SK-N-SH (cell line): ENCODE results near the gene FKBP11. TPM values are rescaled to one million over a fixed set of nuclear protein-coding genes. Genes with fewer than 3 reads are reported as not detected.

Source experiments
- CTCF ChIA-PET: fragments of 300-600, 350-600 bp; formaldehyde crosslinking; extraction: SDS; loops from one replicate; lab custom pipeline; 2021; lab: Yijun Ruan, JAX
- POLR2A ChIA-PET: fragments of 350-600 bp; sonication (Branson Sonifier 250); formaldehyde crosslinking; extraction: SDS; loops from one replicate; lab custom pipeline; 2020; ENCODE audit warnings: antibody characterized with exemption, inconsistent platforms; lab: Yijun Ruan, JAX
- DNase-seq: peaks from one replicate; pipeline ENCODE4 v3.0.0; 2012
- H2AFZ ChIP-seq: fragments of 200-600 bp; sonication (generic); 2 replicates; pipeline ENCODE4 v1.8.1; 2016; ENCODE audit warnings: antibody characterized with exemption, mild to moderate bottlenecking, low read depth
- H3F3A ChIP-seq: fragments of 200-600 bp; sonication (generic); replicated peaks from 2 replicates; pipeline ENCODE3; 2016; ENCODE audit warnings: antibody characterized with exemption, mild to moderate bottlenecking; ENCODE audit not compliant: insufficient read depth
- H3K27ac ChIP-seq, 2 experiments: fragments of 200-500 bp in 1 of 2; fragments of 200-600 bp in 1 of 2; sonication (Bioruptor generic) in 1 of 2; sonication (generic), shearing (Covaris generic) in 1 of 2; 2 replicates each; pipeline versions ENCODE4 v1.5.1 to v1.6.1; 2014 to 2016; ENCODE audit warnings: low read depth in 2 of 2, inconsistent platforms in 1 of 2, low read length in 1 of 2, mild to moderate bottlenecking in 1 of 2, mixed read lengths in 1 of 2
- H3K27me3 ChIP-seq: fragments of 200-600 bp; sonication (generic), shearing (Covaris generic); 2 replicates; pipeline ENCODE4 v1.6.1; 2016; ENCODE audit warnings: mixed run types; ENCODE audit not compliant: insufficient read depth
- H3K36me3 ChIP-seq, 2 experiments: fragments of 200-500 bp in 1 of 2; fragments of 200-600 bp in 1 of 2; sonication (Bioruptor generic) in 1 of 2; sonication (generic) in 1 of 2; replicated peaks in 1 of 2; 2 replicates each; pipeline versions ENCODE3 to v1.5.1; 2014 to 2016; ENCODE audit warnings: low read length in 1 of 2, mild to moderate bottlenecking in 1 of 2; ENCODE audit not compliant: insufficient read depth in 2 of 2, control insufficient read depth in 1 of 2
- H3K4me1 ChIP-seq, 2 experiments: fragments of 200-500 bp in 1 of 2; fragments of 200-600 bp in 1 of 2; sonication (Bioruptor generic) in 1 of 2; sonication (generic), shearing (Covaris generic) in 1 of 2; 2 replicates each; pipeline versions ENCODE4 v1.5.1 to v1.6.1; 2014 to 2016; ENCODE audit warnings: low read depth in 1 of 2, low read length in 1 of 2, mixed run types in 1 of 2; ENCODE audit not compliant: insufficient read depth in 2 of 2, control insufficient read depth in 1 of 2
- H3K4me2 ChIP-seq: fragments of 200-600 bp; sonication (generic), shearing (Covaris generic); 2 replicates; pipeline ENCODE4 v1.6.1; 2017; ENCODE audit warnings: mixed run types
- H3K4me3 ChIP-seq, 2 experiments: fragments of 200-500 bp in 1 of 2; fragments of 200-600 bp in 1 of 2; sonication (Bioruptor generic) in 1 of 2; sonication (generic), shearing (Covaris generic) in 1 of 2; 2 replicates each; pipeline versions ENCODE4 v1.5.1 to v1.8.1; 2014 to 2016; ENCODE audit warnings: low read depth in 2 of 2, inconsistent platforms in 1 of 2, low read length in 1 of 2, mild to moderate bottlenecking in 1 of 2, mixed read lengths in 1 of 2, moderate library complexity in 1 of 2
- H3K79me2 ChIP-seq: fragments of 200-600 bp; sonication (generic); 2 replicates; pipeline ENCODE4 v1.8.1; 2017; ENCODE audit warnings: mild to moderate bottlenecking; ENCODE audit not compliant: insufficient read depth
- H3K9ac ChIP-seq: fragments of 200-600 bp; sonication (generic); 2 replicates; pipeline ENCODE4 v1.6.1; 2017; ENCODE audit warnings: mixed run types
- H3K9me2 ChIP-seq: fragments of 200-600 bp; sonication (generic); 2 replicates; pipeline ENCODE4 v1.6.1; 2017; ENCODE audit warnings: mixed run types
- H3K9me3 ChIP-seq: fragments of 200-600 bp; sonication (generic); 2 replicates; pipeline ENCODE4 v1.6.1; 2017; ENCODE audit warnings: mixed run types, mild to moderate bottlenecking, moderate library complexity
- H4K20me1 ChIP-seq: fragments of 200-600 bp; sonication (generic); 2 replicates; pipeline ENCODE4 v1.6.1; 2017; ENCODE audit warnings: mild to moderate bottlenecking, mixed run types; ENCODE audit not compliant: insufficient read depth
- CHD2 ChIP-seq: fragments of 150-350 bp; IDR thresholded peaks from 2 replicates; pipeline ENCODE4 v1.6.1; 2018; ENCODE audit warnings: low read length; ENCODE audit not compliant: partially characterized antibody
- ELF1 ChIP-seq: IDR thresholded peaks from 2 replicates; pipeline ENCODE4 v1.4.0; 2012
- EZH2phosphoT487 ChIP-seq: fragments of 200-600 bp; sonication (generic); IDR thresholded peaks from 2 replicates; pipeline ENCODE4 v1.6.1; 2017; ENCODE audit warnings: low read depth, mixed run types, mild to moderate bottlenecking, antibody characterized with exemption, moderate library complexity, borderline replicate concordance
- FOXJ3 ChIP-seq: sonication (generic); formaldehyde crosslinking; IDR thresholded peaks from 2 replicates; pipeline ENCODE4 v1.5.1; 2020; ENCODE audit warnings: mild to moderate bottlenecking, missing genetic modification reagents
- FOXM1 ChIP-seq: IDR thresholded peaks from 2 replicates; pipeline ENCODE4 v1.4.0; 2012; ENCODE audit warnings: low read depth, mild to moderate bottlenecking
- MEF2A ChIP-seq: IDR thresholded peaks from 2 replicates; pipeline ENCODE4 v1.4.0; 2012; ENCODE audit warnings: low read depth, borderline replicate concordance
- POLR2AphosphoS5 ChIP-seq: IDR thresholded peaks from 2 replicates; pipeline ENCODE4 v1.6.1; 2012; ENCODE audit warnings: low read depth, low read length
- RAD21 ChIP-seq: IDR thresholded peaks from 2 replicates; pipeline ENCODE4 v1.6.1; 2012; ENCODE audit warnings: mild to moderate bottlenecking, low read length
- RXRA ChIP-seq: IDR thresholded peaks from 2 replicates; pipeline ENCODE4 v1.4.0; 2012; ENCODE audit warnings: low read depth, mild to moderate bottlenecking, borderline replicate concordance
- SMC3 ChIP-seq: IDR thresholded peaks from 2 replicates; pipeline ENCODE4 v1.6.1; 2012; ENCODE audit warnings: low read depth, low read length, improper control_type of control experiment
- TCF12 ChIP-seq: IDR thresholded peaks from 2 replicates; pipeline ENCODE4 v1.4.0; 2012
- TEAD4 ChIP-seq: IDR thresholded peaks from 2 replicates; pipeline ENCODE4 v1.4.0; 2012; ENCODE audit warnings: mild to moderate bottlenecking, borderline replicate concordance; ENCODE audit not compliant: insufficient read depth
- YY1 ChIP-seq: IDR thresholded peaks from 2 replicates; pipeline ENCODE4 v1.4.0; 2012; ENCODE audit warnings: low read depth, mild to moderate bottlenecking
- WGBS: methylation state at CpG from one replicate; pipeline ENCODE4 v1.1.6; 2017; ENCODE audit warnings: low lambda C conversion rate; 5-methylcytosine and 5-hydroxymethylcytosine counted together
- polyA plus RNA-seq, 3 experiments: library from polyadenylated mRNA; depleted of rRNA; stranded (reverse); fragments of >200 nt; gene quantifications; 2 replicates each; pipeline ENCODE4 v1.2.3, GENCODE V29; 2012
- TF ChIP-seq, protein P1 (sequence below): fragments of 150-350 bp; IDR thresholded peaks from 2 replicates; pipeline ENCODE4 v1.6.1; 2017; ENCODE audit warnings: antibody characterized with exemption, low read length, low read depth, borderline replicate concordance
- TF ChIP-seq, protein P2 (sequence below): IDR thresholded peaks from 2 replicates; pipeline ENCODE4 v1.6.1; 2012; ENCODE audit warnings: mild to moderate bottlenecking, low read depth, low read length, moderate library complexity
- TF ChIP-seq, protein P3 (sequence below): fragments of 200-600 bp; sonication (generic); IDR thresholded peaks from 2 replicates; pipeline ENCODE4 v1.6.1; 2017; ENCODE audit warnings: antibody characterized with exemption, mild to moderate bottlenecking, moderate library complexity

The FKBP11 gene
- polyA plus RNA-seq, 1 of the 3 experiments (the other 2 are of a cell fraction): 28.5 TPM

DNA sequence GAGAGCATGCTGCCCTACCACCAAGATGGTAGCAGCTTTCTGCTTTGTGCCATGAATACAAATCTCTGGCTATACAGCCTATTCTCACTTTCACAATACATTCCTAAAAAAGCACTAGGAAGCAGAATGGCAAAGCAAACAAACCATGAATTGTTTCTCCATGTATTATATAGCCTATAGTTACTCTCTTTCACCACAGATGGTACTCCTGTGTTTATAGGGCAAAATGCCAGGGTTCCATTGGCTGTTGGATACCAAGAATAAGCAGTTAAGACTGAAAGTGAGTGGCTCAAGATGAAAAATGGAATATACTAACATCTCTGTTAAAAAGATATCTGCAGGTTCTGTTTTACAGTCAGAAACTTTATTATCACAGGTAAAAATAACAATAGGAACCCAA is 20.9 kb upstream of the FKBP11 start:
- no peaks in the 10 kb centered on the region for H3K4me1 ChIP-seq
- no peaks in the 10 kb centered on the region for H3K9me2 ChIP-seq
- H3K4me2 ChIP-seq: no peak overlapping the region
- H3K27ac ChIP-seq: no peak overlapping the region
- TF ChIP-seq RXRA (no peak), ELF1 (no peak), POLR2AphosphoS5 (no peak), EZH2phosphoT487 (no peak), RAD21 (no peak), CHD2 (no peak), YY1 (no peak), MEF2A (no peak)
- TF ChIP-seq, all 33 proteins: peak for 0
- ChIA-PET CTCF (interaction anchor here (0.9 to 2.6 kb wide), 6 partner anchors 10 to 131 kb away, joined by 3 to 10 read pairs (median 3); a partner anchor contains a TSS), POLR2A (interaction anchor here (0.6 kb wide), 1 partner anchor 50 kb away, joined by 3 read pairs; no protein-coding TSS in a partner anchor)
- Histone ChIP-seq H3K9me3 (no peaks in the 10 kb centered on the region), H3K36me3 (peaks cover 13 to 18% of the 10 kb centered on the region in 2 experiments), H4K20me1 (peaks cover 97% of the 10 kb centered on the region), H3K9ac (no peak overlapping the region), H3K79me2 (peaks cover 100% of the 10 kb centered on the region), H2AFZ (no peak overlapping the region), H3F3A (no peaks in the 10 kb centered on the region), H3K4me3 (no peak overlapping the region), H3K27me3 (no peaks in the 10 kb centered on the region)
- no peak for DNase-seq

DNA sequence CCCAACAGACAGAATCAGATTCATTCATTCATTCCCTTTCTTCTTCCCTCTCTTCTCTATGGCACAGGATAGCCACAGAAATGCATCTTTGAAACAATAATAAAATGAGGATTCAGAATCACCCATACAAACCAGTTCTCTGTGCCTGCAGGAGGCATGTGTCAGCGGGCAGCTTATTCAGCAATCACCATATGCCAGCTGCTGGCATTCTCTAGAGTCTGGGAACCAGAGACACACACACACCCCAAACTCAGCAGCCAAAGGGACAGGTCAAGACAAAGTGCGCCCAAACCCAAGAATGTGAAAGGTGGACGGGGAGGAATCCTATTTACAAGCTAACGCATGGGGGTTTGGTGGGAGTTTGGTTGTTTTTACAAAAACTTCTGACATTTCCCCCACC is 17.9 kb upstream of the FKBP11 start:
- no peak overlapping the region for H3K27ac ChIP-seq
- TF ChIP-seq YY1: no peak
- TF ChIP-seq FOXM1: no peak
- TF ChIP-seq, protein P1, sequence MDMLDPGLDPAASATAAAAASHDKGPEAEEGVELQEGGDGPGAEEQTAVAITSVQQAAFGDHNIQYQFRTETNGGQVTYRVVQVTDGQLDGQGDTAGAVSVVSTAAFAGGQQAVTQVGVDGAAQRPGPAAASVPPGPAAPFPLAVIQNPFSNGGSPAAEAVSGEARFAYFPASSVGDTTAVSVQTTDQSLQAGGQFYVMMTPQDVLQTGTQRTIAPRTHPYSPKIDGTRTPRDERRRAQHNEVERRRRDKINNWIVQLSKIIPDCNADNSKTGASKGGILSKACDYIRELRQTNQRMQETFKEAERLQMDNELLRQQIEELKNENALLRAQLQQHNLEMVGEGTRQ: no peak
- TF ChIP-seq, protein P2, sequence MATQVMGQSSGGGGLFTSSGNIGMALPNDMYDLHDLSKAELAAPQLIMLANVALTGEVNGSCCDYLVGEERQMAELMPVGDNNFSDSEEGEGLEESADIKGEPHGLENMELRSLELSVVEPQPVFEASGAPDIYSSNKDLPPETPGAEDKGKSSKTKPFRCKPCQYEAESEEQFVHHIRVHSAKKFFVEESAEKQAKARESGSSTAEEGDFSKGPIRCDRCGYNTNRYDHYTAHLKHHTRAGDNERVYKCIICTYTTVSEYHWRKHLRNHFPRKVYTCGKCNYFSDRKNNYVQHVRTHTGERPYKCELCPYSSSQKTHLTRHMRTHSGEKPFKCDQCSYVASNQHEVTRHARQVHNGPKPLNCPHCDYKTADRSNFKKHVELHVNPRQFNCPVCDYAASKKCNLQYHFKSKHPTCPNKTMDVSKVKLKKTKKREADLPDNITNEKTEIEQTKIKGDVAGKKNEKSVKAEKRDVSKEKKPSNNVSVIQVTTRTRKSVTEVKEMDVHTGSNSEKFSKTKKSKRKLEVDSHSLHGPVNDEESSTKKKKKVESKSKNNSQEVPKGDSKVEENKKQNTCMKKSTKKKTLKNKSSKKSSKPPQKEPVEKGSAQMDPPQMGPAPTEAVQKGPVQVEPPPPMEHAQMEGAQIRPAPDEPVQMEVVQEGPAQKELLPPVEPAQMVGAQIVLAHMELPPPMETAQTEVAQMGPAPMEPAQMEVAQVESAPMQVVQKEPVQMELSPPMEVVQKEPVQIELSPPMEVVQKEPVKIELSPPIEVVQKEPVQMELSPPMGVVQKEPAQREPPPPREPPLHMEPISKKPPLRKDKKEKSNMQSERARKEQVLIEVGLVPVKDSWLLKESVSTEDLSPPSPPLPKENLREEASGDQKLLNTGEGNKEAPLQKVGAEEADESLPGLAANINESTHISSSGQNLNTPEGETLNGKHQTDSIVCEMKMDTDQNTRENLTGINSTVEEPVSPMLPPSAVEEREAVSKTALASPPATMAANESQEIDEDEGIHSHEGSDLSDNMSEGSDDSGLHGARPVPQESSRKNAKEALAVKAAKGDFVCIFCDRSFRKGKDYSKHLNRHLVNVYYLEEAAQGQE: no peak
- TF ChIP-seq RXRA: no peak
- no peak for TF ChIP-seq FOXJ3 (CRISPR knock-in tag)
- TF ChIP-seq TEAD4: no peak
- no peak for TF ChIP-seq TCF12
- no peak for TF ChIP-seq SMC3
- TF ChIP-seq, protein P3, sequence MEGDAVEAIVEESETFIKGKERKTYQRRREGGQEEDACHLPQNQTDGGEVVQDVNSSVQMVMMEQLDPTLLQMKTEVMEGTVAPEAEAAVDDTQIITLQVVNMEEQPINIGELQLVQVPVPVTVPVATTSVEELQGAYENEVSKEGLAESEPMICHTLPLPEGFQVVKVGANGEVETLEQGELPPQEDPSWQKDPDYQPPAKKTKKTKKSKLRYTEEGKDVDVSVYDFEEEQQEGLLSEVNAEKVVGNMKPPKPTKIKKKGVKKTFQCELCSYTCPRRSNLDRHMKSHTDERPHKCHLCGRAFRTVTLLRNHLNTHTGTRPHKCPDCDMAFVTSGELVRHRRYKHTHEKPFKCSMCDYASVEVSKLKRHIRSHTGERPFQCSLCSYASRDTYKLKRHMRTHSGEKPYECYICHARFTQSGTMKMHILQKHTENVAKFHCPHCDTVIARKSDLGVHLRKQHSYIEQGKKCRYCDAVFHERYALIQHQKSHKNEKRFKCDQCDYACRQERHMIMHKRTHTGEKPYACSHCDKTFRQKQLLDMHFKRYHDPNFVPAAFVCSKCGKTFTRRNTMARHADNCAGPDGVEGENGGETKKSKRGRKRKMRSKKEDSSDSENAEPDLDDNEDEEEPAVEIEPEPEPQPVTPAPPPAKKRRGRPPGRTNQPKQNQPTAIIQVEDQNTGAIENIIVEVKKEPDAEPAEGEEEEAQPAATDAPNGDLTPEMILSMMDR: no peak
- TF ChIP-seq, all 33 proteins: peak for 0
- no peak overlapping the region for H3K9ac ChIP-seq
- no peaks in the 10 kb centered on the region for H3K4me1 ChIP-seq
- H3K4me3 ChIP-seq: no peak overlapping the region
- no peak overlapping the region for H2AFZ ChIP-seq
- DNase-seq: no peak
- ChIA-PET POLR2A (no interaction called here), CTCF (interaction anchor here (1.1 to 2.6 kb wide), 9 partner anchors 10 to 90 kb away, joined by 3 to 14 read pairs (median 5); partner anchors contain the start of gene WNT1)
- no peak overlapping the region for H3K4me2 ChIP-seq
- H3K36me3 ChIP-seq: peaks cover 0 to 40% of the 10 kb centered on the region in 2 experiments
- 96% methylated on average over 4 of the region's 4 CpGs for WGBS
- peaks cover 93% of the 10 kb centered on the region for H4K20me1 ChIP-seq
- H3K27me3 ChIP-seq: no peaks in the 10 kb centered on the region
- H3K9me2 ChIP-seq: no peaks in the 10 kb centered on the region
- H3F3A ChIP-seq: no peaks in the 10 kb centered on the region
- H3K79me2 ChIP-seq: peaks cover 73% of the 10 kb centered on the region
- H3K9me3 ChIP-seq: no peaks in the 10 kb centered on the region
